ENCODE results near the gene CPOX. TPM values are rescaled to one million over a fixed set of nuclear protein-coding genes. Genes with fewer than 3 reads are reported as not detected.

Gene CPOX
- total and polyA plus RNA-seq, 2 of the 8 experiments (the other 6 are each of a cell fraction or from before 2014, with no cell fraction given): 17.4 to 27.0 TPM

DNA sequence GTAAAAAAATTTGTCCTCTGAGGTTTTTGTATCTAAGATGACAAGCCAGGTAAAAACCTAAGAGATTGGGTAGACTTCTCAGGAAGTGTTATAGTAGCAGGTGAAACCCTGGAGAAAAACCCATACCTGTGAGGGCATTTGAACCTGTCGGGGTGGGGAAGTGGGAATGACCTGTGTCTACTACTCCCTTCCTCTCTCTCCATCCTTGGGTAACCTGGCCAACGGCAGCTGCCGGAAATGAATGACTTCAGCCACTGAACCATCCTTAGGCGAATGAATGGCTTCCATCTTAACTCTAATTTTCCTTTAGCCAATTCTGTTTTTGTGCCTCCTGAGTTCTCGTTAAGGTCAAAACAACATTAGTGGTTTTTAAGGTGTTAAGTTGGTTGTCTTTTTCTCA lies 44.9 kb downstream of the CPOX start:
- H4K8ac ChIP-seq (ENCODE audit: extremely low read depth, insufficient read depth, low read length): no peak overlapping the region
- no peak for FAIRE-seq
- H3K36me3 ChIP-seq (ENCODE audit: control insufficient read depth in 2 of 4, insufficient read depth in 4 of 4, low read length in 3 of 4): no peaks in the 10 kb centered on the region
- no peaks in the 10 kb centered on the region for H3K9me3 ChIP-seq (ENCODE audit: insufficient read depth in 2 of 2, low read depth in 1 of 2, low read length in 1 of 2)
- H4K20me1 ChIP-seq (replicated peaks in 1 of 2; ENCODE audit: control insufficient read depth in 1 of 2, insufficient read depth in 2 of 2, low read length in 2 of 2): no peaks in the 10 kb centered on the region
- no peak overlapping the region for H3K56ac ChIP-seq (replicated peaks; ENCODE audit: insufficient read length, low read depth, low read length)
- no peak overlapping the region for H3K23ac ChIP-seq (ENCODE audit: insufficient read length)
- H4K5ac ChIP-seq (ENCODE audit: insufficient read length, low read depth, low read length): no peak overlapping the region
- H3K79me1 ChIP-seq (ENCODE audit: low read depth, low read length): no peaks in the 10 kb centered on the region
- H3K9ac ChIP-seq (replicated peaks in 1 of 4; ENCODE audit: extremely low read depth in 1 of 4, low read depth in 3 of 4, low read length in 3 of 4): no peak overlapping the region
- no peak for DNase-seq (ENCODE audit: low read depth in 1 of 2, low spot score in 2 of 2)
- no peak overlapping the region for H2AK5ac ChIP-seq (ENCODE audit: low read depth, low read length)
- no peak overlapping the region for H3K27ac ChIP-seq (ENCODE audit: low read depth, low read length)
- H2BK120ac ChIP-seq (replicated peaks; ENCODE audit: low read depth, low read length): no peak overlapping the region
- H3K14ac ChIP-seq (ENCODE audit: insufficient read length): no peak overlapping the region
- H3K79me2 ChIP-seq (ENCODE audit: control insufficient read depth in 1 of 2, insufficient read depth in 2 of 2, low read length in 2 of 2): no peaks in the 10 kb centered on the region
- no peak overlapping the region for H3K4ac ChIP-seq (replicated peaks; ENCODE audit: insufficient read length, low read depth, low read length)
- H2BK12ac ChIP-seq (ENCODE audit: low read depth, low read length): no peak overlapping the region
- CTCF ChIA-PET (ENCODE audit: partially characterized antibody): interaction anchor here (0.6 to 0.9 kb wide), 2 partner anchors 9 to 18 kb away, joined by 3 read pairs; no protein-coding TSS in a partner anchor
- no peak overlapping the region for H2BK20ac ChIP-seq (ENCODE audit: low read length)
- no peak overlapping the region for H2AFZ ChIP-seq (ENCODE audit: low read length)
- POLR2A ChIA-PET (ENCODE audit: partially characterized antibody): no interaction called here
- no peak overlapping the region for H3K18ac ChIP-seq (ENCODE audit: extremely low read depth, low read length)
- H3K4me2 ChIP-seq (ENCODE audit: insufficient read depth in 1 of 2, low read depth in 2 of 2, low read length in 2 of 2): no peak overlapping the region
- peaks cover 0 to 1% (median 0%) of the 10 kb centered on the region in 4 experiments; a peak in 1 of 7 replicates for H3K27me3 ChIP-seq (replicated peaks in 1 of 4; ENCODE audit: control insufficient read depth in 3 of 4, extremely low read depth in 1 of 4, insufficient read depth in 3 of 4, low read length in 3 of 4)
- 76% methylated on average over 5 of the region's 5 CpGs; no CpG with 5 or more reads in 1 of the 2 experiments for WGBS, 2 experiments (ENCODE audit: extremely low coverage in 1 of 2, insufficient coverage in 1 of 2, insufficient read length in 1 of 2, insufficient replicate concordance in 2 of 2, low coverage in 1 of 2, low lambda C conversion rate in 2 of 2, missing lambda C conversion rate in 1 of 2)
- H2BK5ac ChIP-seq (ENCODE audit: low read depth, low read length): no peak overlapping the region
- TF ChIP-seq ASH2L (IDR thresholded peaks at IDR 0.05; ENCODE audit: low read length) (no peak), SP2 (IDR thresholded peaks at IDR 0.05; ENCODE audit: low read length) (no peak), HDAC2 (IDR thresholded peaks at IDR 0.05; ENCODE audit: borderline replicate concordance in 1 of 2, low read depth in 2 of 2, low read length in 2 of 2) (no peak)
- no peaks in the 10 kb centered on the region for H3K23me2 ChIP-seq (ENCODE audit: low read depth, low read length)
- H2BK15ac ChIP-seq (ENCODE audit: low read length): no peak overlapping the region
- no peak overlapping the region for H3K4me3 ChIP-seq (ENCODE audit: extremely low read depth in 1 of 4, insufficient read depth in 2 of 4, low read depth in 3 of 4, low read length in 4 of 4)
- H3K4me1 ChIP-seq (replicated peaks in 1 of 4; ENCODE audit: control insufficient read depth in 3 of 4, insufficient read depth in 4 of 4, low read length in 3 of 4): peaks cover 0 to 2% (median 0%) of the 10 kb centered on the region in 4 experiments; a peak in 1 of 7 replicates
- H4K91ac ChIP-seq (replicated peaks; ENCODE audit: insufficient read length, low read length): no peak overlapping the region
